ENCODE data around the gene SLC37A4. TPM values are rescaled to one million over a fixed set of nuclear protein-coding genes. Genes with fewer than 3 reads are reported as not detected.

The SLC37A4 gene
- 10 to 100 TPM; 17.0 to 26.9 (median 20.5) TPM for total RNA-seq
- 10 to 100 TPM; 10.6 to 34.3 (median 25.9) TPM for polyA plus RNA-seq
- long read RNA-seq, donor 1, partial matches to known transcripts, result 6 of 36 reads
- long read RNA-seq, donor 1, other reads (novel, unspliced or antisense), result 28 of 36 reads
- long read RNA-seq, donor 2, partial matches to known transcripts, result 24 of 74 reads
- long read RNA-seq, donor 2, other reads (novel, unspliced or antisense), result 47 of 74 reads

DNA sequence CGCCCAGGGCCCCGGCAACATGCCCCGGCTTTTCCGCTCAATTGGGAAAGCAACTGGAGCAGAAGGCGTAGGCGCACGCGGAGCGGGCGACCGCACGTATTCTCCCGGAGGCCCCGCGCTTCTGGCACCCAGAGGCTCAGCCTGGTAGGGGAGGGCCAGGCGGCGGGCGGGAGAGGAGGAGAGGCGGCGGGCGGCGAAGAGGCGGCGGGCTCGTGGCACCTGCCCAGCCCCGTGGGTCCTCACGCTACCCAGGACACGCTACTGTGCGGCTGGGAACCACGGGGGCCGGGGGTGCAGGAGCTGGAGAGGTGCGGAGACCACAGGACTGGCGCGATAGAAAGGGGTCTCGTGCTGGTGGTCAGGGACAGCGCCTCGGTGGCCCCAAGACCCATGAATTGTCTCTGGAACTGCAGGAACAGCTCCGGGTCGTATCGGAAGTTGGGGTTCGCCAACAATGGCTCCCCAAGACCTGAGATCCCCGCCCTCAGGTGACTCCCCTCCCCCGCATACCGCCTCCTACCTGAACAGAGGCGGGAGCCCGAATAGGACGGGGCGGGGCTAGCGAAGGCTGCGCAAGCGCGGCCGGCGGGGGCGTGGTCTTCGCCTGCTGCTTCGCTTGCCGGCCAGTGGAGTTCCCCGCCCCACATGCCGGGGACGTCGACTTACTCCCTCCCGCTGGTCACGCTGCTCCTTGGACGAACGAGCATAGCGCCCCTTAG lies at the start of gene SLC37A4:
TSS of gene SLC37A4 (minus strand) at position 549 of the 719 bp plus-strand sequence.
- H3K27me3 ChIP-seq (ENCODE audit: insufficient read depth in 3 of 3, low read length in 2 of 3), result no peaks in the 10 kb centered on the region
- 0 to 1% (median 0%) methylated on average over 59 to 67 of the region's 67 CpGs for WGBS, 3 donors
- intact Hi-C loops (cut with DNase I), result no loop called here
- H3K36me3 ChIP-seq (ENCODE audit: insufficient read depth in 1 of 2, low read depth in 1 of 2), result peaks cover 0 to 10% of the 10 kb centered on the region in 2 donors
- no peaks in the 10 kb centered on the region for H3K9me3 ChIP-seq
- DNase-seq (peak; percentile 98 to 99), ATAC-seq (peak; percentile 85 to 92 (median 90))
- peaks cover 40% of the 10 kb centered on the region for H3K4me1 ChIP-seq
- peak; percentile 86 for TF ChIP-seq CTCF (IDR thresholded peaks at IDR 0.05)
- H3K4me3 ChIP-seq, result peak within 1 kb of the TSS; percentile 95
- H3K27ac ChIP-seq, result peak within 1 kb of the TSS; percentile 93

GRCh38 chr11:119078675-119079420 lies 48.2 kb upstream of the SLC37A4 start:
- Histone ChIP-seq H3K27me3 (ENCODE audit: insufficient read depth in 3 of 3, low read length in 2 of 3) (no peaks in the 10 kb centered on the region), H3K9me3 (no peaks in the 10 kb centered on the region), H3K36me3 (ENCODE audit: insufficient read depth in 1 of 2, low read depth in 1 of 2) (peaks cover 8 to 92% of the 10 kb centered on the region in 2 donors), H3K4me3 (no peak overlapping the region), H3K4me1 (no peaks in the 10 kb centered on the region), H3K27ac (no peak overlapping the region)
- WGBS, 3 donors, result 90 to 92% (median 90%) methylated on average over 19 of the region's 19 CpGs
- ATAC-seq, result no peak
- intact Hi-C loops (cut with DNase I), result no loop called here
- no peak for TF ChIP-seq CTCF (IDR thresholded peaks at IDR 0.05)
- DNase-seq, result no peak

DNA sequence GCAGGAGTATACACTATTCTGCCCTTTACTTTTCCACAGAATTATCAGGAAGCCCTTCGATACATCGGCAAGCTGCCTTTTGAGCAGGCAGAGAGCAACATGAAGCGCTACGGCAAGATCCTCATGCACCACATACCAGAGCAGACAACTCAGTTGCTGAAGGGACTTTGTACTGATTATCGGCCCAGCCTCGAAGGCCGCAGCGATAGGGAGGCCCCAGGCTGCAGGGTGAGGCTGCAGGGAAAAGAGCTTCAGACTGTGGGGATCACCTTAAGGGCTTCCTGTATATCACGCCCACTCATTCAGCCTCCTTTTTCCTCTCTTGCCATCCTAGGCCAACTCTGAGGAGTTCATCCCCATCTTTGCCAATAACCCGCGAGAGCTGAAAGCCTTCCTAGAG lies 47.2 kb upstream of the SLC37A4 start:
- no peak for DNase-seq
- Histone ChIP-seq H3K36me3 (ENCODE audit: insufficient read depth in 1 of 2, low read depth in 1 of 2) (peaks cover 18 to 100% of the 10 kb centered on the region in 2 donors), H3K27ac (no peak overlapping the region), H3K9me3 (no peaks in the 10 kb centered on the region), H3K4me1 (no peaks in the 10 kb centered on the region), H3K4me3 (no peak overlapping the region), H3K27me3 (ENCODE audit: insufficient read depth in 3 of 3, low read length in 2 of 3) (no peaks in the 10 kb centered on the region)
- TF ChIP-seq CTCF (IDR thresholded peaks at IDR 0.05), result no peak
- WGBS, 3 donors, result 92 to 94% (median 92%) methylated on average over 11 of the region's 11 CpGs
- intact Hi-C loops (cut with DNase I), result no loop called here
- ATAC-seq, result no peak

GRCh38 chr11:119067371-119068222 lies 36.9 kb upstream of the SLC37A4 start, which contains the start of gene VPS11:
Gene VPS11 (plus strand): TSS chr11:119067818. CDS start chr11:119067824, 6 bp downstream.
- WGBS, 3 donors, result 0% methylated on average over 49 of the region's 49 CpGs
- H3K4me1 ChIP-seq, result peaks cover 29% of the 10 kb centered on the region
- peak within 1 kb of the TSS; percentile 96 for H3K4me3 ChIP-seq
- no peaks in the 10 kb centered on the region for H3K27me3 ChIP-seq (ENCODE audit: insufficient read depth in 3 of 3, low read length in 2 of 3)
- DNase-seq, result peak; percentile 98 to 99
- peak; percentile 98 to 99 (median 98) for ATAC-seq
- TF ChIP-seq CTCF (IDR thresholded peaks at IDR 0.05), result no peak
- H3K27ac ChIP-seq, result peak within 1 kb of the TSS; percentile 94
- H3K36me3 ChIP-seq (ENCODE audit: insufficient read depth in 1 of 2, low read depth in 1 of 2), result peaks cover 8 to 48% of the 10 kb centered on the region in 2 donors
- H3K9me3 ChIP-seq, result no peaks in the 10 kb centered on the region
- intact Hi-C loops (cut with DNase I), result no loop called here
